D721Med (cell line): ENCODE results near the gene ALG2.

ENCODE experiments used
- DNase-seq: peaks from one replicate; pipeline ENCODE4 v3.0.0; 2011; ENCODE audit warnings: low spot score; ENCODE audit not compliant: insufficient read length
- FAIRE-seq: peaks from 2 replicates; lab custom pipeline; 2011; peaks lifted over from hg19 to GRCh38; lab: Jason Lieb, UNC
- TF ChIP-seq, protein P1 (sequence below): IDR thresholded peaks from 2 replicates; pipeline ENCODE4 v1.5.1; 2012; ENCODE audit warnings: mild to moderate bottlenecking, control low read depth; ENCODE audit not compliant: insufficient read depth; ENCODE audit errors: missing control alignments

Gene ALG2, protein sequence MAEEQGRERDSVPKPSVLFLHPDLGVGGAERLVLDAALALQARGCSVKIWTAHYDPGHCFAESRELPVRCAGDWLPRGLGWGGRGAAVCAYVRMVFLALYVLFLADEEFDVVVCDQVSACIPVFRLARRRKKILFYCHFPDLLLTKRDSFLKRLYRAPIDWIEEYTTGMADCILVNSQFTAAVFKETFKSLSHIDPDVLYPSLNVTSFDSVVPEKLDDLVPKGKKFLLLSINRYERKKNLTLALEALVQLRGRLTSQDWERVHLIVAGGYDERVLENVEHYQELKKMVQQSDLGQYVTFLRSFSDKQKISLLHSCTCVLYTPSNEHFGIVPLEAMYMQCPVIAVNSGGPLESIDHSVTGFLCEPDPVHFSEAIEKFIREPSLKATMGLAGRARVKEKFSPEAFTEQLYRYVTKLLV

DNA sequence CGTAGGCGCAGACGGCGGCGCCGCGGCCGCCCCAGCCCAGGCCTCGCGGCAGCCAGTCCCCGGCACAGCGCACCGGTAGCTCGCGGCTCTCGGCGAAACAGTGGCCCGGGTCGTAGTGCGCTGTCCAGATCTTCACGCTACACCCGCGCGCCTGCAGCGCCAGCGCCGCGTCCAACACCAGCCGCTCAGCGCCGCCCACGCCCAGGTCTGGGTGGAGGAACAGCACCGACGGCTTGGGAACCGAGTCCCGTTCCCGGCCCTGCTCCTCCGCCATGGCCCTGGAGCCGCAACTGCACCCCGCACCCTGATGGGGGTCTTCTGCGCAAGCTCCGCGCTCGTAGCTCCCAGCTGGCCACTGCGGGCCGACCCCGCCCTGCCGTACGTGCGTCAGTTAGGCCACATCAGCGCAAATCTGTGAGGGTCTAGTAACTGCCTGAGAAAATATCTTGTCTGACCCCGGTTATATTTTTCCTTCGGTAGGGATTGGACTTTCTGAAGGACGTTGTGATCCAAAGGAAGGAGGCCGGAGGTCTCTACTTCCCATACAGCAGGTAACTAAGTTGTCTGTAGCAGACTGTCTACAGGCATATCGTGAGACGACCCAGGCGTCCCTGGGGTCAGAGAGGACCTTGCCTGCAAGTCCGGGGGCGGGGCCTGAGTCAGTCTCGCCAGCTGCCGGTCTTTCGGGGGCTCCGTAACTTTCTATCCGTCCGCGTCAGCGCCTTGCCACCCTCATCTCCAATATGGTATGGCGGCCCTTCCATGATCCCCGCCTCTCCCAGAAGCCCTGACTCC lies at the start of gene ALG2, which contains the start of gene SEC61B:
Gene ALG2, minus strand, starts transcription at position 322 of the 795 bp plus-strand sequence. Its CDS starts 48 bp downstream, at position 274.
Gene SEC61B, plus strand, starts transcription at position 662 of the 795 bp plus-strand sequence. Its CDS starts 82 bp downstream, at position 744.
- peak; percentile 87 for DNase-seq
- FAIRE-seq = no peak
- TF ChIP-seq, protein P1, sequence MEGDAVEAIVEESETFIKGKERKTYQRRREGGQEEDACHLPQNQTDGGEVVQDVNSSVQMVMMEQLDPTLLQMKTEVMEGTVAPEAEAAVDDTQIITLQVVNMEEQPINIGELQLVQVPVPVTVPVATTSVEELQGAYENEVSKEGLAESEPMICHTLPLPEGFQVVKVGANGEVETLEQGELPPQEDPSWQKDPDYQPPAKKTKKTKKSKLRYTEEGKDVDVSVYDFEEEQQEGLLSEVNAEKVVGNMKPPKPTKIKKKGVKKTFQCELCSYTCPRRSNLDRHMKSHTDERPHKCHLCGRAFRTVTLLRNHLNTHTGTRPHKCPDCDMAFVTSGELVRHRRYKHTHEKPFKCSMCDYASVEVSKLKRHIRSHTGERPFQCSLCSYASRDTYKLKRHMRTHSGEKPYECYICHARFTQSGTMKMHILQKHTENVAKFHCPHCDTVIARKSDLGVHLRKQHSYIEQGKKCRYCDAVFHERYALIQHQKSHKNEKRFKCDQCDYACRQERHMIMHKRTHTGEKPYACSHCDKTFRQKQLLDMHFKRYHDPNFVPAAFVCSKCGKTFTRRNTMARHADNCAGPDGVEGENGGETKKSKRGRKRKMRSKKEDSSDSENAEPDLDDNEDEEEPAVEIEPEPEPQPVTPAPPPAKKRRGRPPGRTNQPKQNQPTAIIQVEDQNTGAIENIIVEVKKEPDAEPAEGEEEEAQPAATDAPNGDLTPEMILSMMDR = no peak

DNA sequence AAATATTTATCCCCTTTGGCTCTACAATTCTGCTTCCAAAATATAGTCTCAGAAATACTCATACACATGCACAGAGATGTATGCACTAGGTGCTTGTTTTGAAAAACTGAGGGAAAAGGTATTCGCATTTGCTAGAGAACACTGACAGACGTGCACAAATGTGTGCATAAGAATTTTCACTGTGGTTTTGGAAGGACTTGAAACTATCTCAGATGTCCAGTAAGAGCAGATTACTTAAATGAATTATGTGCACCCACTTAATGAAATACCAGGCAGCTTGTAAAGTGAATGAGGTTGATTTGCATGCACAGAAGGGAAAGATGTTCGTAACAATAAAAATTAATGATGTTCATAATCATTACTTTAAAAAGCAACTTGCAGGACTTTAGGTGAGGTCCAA lies 48.7 kb upstream of the ALG2 start:
- DNase-seq (no peak), FAIRE-seq (no peak)
- TF ChIP-seq, protein P1 = no peak

DNA sequence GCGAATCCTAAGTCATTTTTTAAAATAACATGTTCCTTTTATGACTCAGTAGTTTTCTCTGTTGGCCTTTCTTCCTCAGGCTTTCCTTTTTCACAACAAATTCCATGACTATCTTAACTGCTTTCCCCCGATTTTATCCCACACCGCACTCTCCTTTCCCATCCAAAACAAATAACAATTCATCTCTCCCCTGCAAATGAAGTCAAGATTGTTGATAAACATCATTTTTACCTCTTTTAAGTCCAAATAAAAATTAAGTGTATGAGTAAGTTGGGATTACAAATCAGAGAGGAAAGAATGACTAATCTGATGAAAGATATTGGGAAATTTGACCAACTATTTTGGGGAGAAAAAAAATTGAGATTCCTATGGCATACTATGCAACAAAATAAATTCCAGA lies 47.7 kb upstream of the ALG2 start:
- FAIRE-seq (no peak), DNase-seq (no peak)
- TF ChIP-seq, protein P1 = no peak

DNA sequence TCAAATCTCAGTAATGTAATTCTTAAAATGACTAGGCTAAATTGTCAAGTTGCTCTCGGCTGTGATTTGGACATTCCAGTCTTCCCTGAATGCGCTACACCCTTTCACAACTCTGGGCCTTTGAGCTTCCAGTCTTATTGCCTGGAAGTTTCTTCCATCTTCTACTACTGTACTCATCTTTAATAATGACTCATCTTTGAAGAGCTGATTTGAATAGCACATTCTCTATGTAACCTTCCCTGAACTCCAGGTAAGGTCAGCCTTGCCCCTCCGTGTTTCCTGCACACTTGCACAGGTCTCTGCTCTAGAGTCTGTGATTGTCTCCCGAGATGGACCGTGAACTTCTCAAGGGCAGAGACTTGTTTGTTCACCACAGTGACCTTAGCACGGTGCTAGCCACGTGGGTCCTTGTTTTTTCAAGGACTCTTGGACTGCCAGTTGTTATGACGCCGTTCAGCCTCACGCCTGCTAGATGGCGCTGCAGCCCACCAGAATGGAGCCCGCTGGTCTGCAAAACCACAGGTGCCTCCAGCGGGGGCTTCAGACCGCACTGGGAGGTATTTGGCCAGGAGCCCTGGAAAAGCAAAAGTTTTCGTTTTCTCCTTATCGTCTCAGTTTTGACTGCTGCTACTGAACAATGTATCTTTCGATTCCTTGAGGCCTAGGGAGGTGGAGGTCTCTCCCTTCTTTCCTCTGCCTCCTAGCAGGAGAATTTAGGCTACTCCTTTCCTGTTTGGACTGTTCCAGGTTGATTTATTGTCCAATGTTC lies 44.7 kb upstream of the ALG2 start:
- TF ChIP-seq, protein P1 = peak; percentile 90
- DNase-seq = no peak
- FAIRE-seq = no peak

DNA sequence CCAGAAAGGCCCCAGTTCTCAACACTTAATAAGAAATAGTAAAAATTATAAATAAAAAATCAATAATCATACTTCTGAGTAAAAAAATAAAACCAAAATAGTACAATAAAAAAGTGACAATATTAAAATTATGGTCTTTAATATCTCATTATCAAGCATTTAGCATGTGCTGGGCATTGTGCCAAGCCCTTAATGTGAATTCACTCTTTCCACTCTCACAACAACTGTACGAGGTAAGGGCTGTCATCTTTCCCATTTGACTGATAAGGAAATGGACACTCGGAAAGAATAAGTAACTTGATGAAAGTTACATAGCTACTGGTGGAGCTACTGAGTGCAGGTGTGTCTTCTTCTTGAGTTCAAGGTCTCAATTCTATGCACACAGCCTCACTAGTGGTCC lies 43.9 kb upstream of the ALG2 start:
- no peak for FAIRE-seq
- DNase-seq = no peak
- TF ChIP-seq, protein P1 = no peak

DNA sequence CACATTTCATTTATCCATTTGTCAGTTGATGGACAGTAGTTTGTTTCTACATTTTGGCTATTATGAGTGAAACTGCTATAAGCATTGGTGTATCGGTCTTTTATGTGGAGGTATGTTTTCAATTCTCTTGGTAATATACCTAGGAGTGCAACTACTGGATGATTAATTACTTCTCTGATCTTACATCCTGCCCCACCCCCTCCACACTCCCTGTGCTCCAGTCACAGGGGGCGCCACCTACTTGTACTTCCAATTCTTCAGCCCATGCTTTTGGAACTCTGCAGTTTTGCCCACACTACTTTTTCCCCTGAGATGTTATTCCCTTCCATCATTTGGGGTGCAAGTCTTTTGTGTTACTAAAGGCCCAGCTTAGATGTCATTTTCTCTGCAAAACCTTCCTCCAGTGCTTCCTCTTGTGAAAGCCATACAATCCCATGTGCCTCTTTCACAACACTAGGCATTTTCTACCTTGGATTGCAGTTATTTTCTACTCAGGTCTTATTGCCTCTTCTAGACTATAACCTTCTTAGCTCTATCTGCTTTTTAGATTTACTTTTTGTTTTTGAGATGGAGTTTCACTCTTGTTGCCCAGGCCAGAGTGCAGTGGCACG lies 42.4 kb upstream of the ALG2 start:
- FAIRE-seq (no peak), DNase-seq (no peak)
- TF ChIP-seq, protein P1 = peak; percentile 14
